SK-N-SH (cell line): ENCODE data around the gene OSTF1. TPM values are rescaled to one million over a fixed set of nuclear protein-coding genes. Genes with fewer than 3 reads are reported as not detected.

Experiments
- CTCF ChIA-PET: fragments of 300-600, 350-600 bp; formaldehyde crosslinking; extraction: SDS; loops from one replicate; lab custom pipeline; 2021; lab: Yijun Ruan, JAX
- POLR2A ChIA-PET: fragments of 350-600 bp; sonication (Branson Sonifier 250); formaldehyde crosslinking; extraction: SDS; loops from one replicate; lab custom pipeline; 2020; ENCODE audit warnings: antibody characterized with exemption, inconsistent platforms; lab: Yijun Ruan, JAX
- DNase-seq: peaks from one replicate; pipeline ENCODE4 v3.0.0; 2012
- H2AFZ ChIP-seq: fragments of 200-600 bp; sonication (generic); 2 replicates; pipeline ENCODE4 v1.8.1; 2016; ENCODE audit warnings: antibody characterized with exemption, mild to moderate bottlenecking, low read depth
- H3F3A ChIP-seq: fragments of 200-600 bp; sonication (generic); replicated peaks from 2 replicates; pipeline ENCODE3; 2016; ENCODE audit warnings: antibody characterized with exemption, mild to moderate bottlenecking; ENCODE audit not compliant: insufficient read depth
- H3K27ac ChIP-seq, 2 experiments: fragments of 200-500 bp in 1 of 2; fragments of 200-600 bp in 1 of 2; sonication (Bioruptor generic) in 1 of 2; sonication (generic), shearing (Covaris generic) in 1 of 2; 2 replicates each; pipeline versions ENCODE4 v1.5.1 to v1.6.1; 2014 to 2016; ENCODE audit warnings: low read depth in 2 of 2, inconsistent platforms in 1 of 2, low read length in 1 of 2, mild to moderate bottlenecking in 1 of 2, mixed read lengths in 1 of 2
- H3K27me3 ChIP-seq: fragments of 200-600 bp; sonication (generic), shearing (Covaris generic); 2 replicates; pipeline ENCODE4 v1.6.1; 2016; ENCODE audit warnings: mixed run types; ENCODE audit not compliant: insufficient read depth
- H3K36me3 ChIP-seq, 2 experiments: fragments of 200-500 bp in 1 of 2; fragments of 200-600 bp in 1 of 2; sonication (Bioruptor generic) in 1 of 2; sonication (generic) in 1 of 2; replicated peaks in 1 of 2; 2 replicates each; pipeline versions ENCODE3 to v1.5.1; 2014 to 2016; ENCODE audit warnings: low read length in 1 of 2, mild to moderate bottlenecking in 1 of 2; ENCODE audit not compliant: insufficient read depth in 2 of 2, control insufficient read depth in 1 of 2
- H3K4me1 ChIP-seq, 2 experiments: fragments of 200-500 bp in 1 of 2; fragments of 200-600 bp in 1 of 2; sonication (Bioruptor generic) in 1 of 2; sonication (generic), shearing (Covaris generic) in 1 of 2; 2 replicates each; pipeline versions ENCODE4 v1.5.1 to v1.6.1; 2014 to 2016; ENCODE audit warnings: low read depth in 1 of 2, low read length in 1 of 2, mixed run types in 1 of 2; ENCODE audit not compliant: insufficient read depth in 2 of 2, control insufficient read depth in 1 of 2
- H3K4me2 ChIP-seq: fragments of 200-600 bp; sonication (generic), shearing (Covaris generic); 2 replicates; pipeline ENCODE4 v1.6.1; 2017; ENCODE audit warnings: mixed run types
- H3K4me3 ChIP-seq, 2 experiments: fragments of 200-500 bp in 1 of 2; fragments of 200-600 bp in 1 of 2; sonication (Bioruptor generic) in 1 of 2; sonication (generic), shearing (Covaris generic) in 1 of 2; 2 replicates each; pipeline versions ENCODE4 v1.5.1 to v1.8.1; 2014 to 2016; ENCODE audit warnings: low read depth in 2 of 2, inconsistent platforms in 1 of 2, low read length in 1 of 2, mild to moderate bottlenecking in 1 of 2, mixed read lengths in 1 of 2, moderate library complexity in 1 of 2
- H3K79me2 ChIP-seq: fragments of 200-600 bp; sonication (generic); 2 replicates; pipeline ENCODE4 v1.8.1; 2017; ENCODE audit warnings: mild to moderate bottlenecking; ENCODE audit not compliant: insufficient read depth
- H3K9ac ChIP-seq: fragments of 200-600 bp; sonication (generic); 2 replicates; pipeline ENCODE4 v1.6.1; 2017; ENCODE audit warnings: mixed run types
- H3K9me2 ChIP-seq: fragments of 200-600 bp; sonication (generic); 2 replicates; pipeline ENCODE4 v1.6.1; 2017; ENCODE audit warnings: mixed run types
- H3K9me3 ChIP-seq: fragments of 200-600 bp; sonication (generic); 2 replicates; pipeline ENCODE4 v1.6.1; 2017; ENCODE audit warnings: mixed run types, mild to moderate bottlenecking, moderate library complexity
- H4K20me1 ChIP-seq: fragments of 200-600 bp; sonication (generic); 2 replicates; pipeline ENCODE4 v1.6.1; 2017; ENCODE audit warnings: mild to moderate bottlenecking, mixed run types; ENCODE audit not compliant: insufficient read depth
- CHD2 ChIP-seq: fragments of 150-350 bp; IDR thresholded peaks from 2 replicates; pipeline ENCODE4 v1.6.1; 2018; ENCODE audit warnings: low read length; ENCODE audit not compliant: partially characterized antibody
- CTCF ChIP-seq: fragments of 200-600 bp; sonication (generic); IDR thresholded peaks from 2 replicates; pipeline ENCODE4 v1.6.1; 2017; ENCODE audit warnings: antibody characterized with exemption, mild to moderate bottlenecking, moderate library complexity
- ELF1 ChIP-seq: IDR thresholded peaks from 2 replicates; pipeline ENCODE4 v1.4.0; 2012
- EP300 ChIP-seq, 2 experiments: IDR thresholded peaks; 2 replicates each; pipeline versions ENCODE4 v1.4.0 to v1.6.1; 2012; ENCODE audit warnings: borderline replicate concordance in 1 of 2, low read depth in 1 of 2, low read length in 1 of 2
- EZH2phosphoT487 ChIP-seq: fragments of 200-600 bp; sonication (generic); IDR thresholded peaks from 2 replicates; pipeline ENCODE4 v1.6.1; 2017; ENCODE audit warnings: low read depth, mixed run types, mild to moderate bottlenecking, antibody characterized with exemption, moderate library complexity, borderline replicate concordance
- FOSL2 ChIP-seq: IDR thresholded peaks from 2 replicates; pipeline ENCODE4 v1.4.0; 2012; ENCODE audit warnings: low read depth, mild to moderate bottlenecking, moderate library complexity, borderline replicate concordance
- GABPA ChIP-seq: IDR thresholded peaks from 2 replicates; pipeline ENCODE4 v1.4.0; 2012; ENCODE audit warnings: low read depth, mild to moderate bottlenecking
- IRF3 ChIP-seq: fragments of 150-350 bp; IDR thresholded peaks from 2 replicates; pipeline ENCODE4 v1.6.1; 2016; ENCODE audit warnings: mild to moderate bottlenecking, low read depth, low read length
- NFIC ChIP-seq: IDR thresholded peaks from 2 replicates; pipeline ENCODE4 v1.4.0; 2012; ENCODE audit warnings: borderline replicate concordance
- NRF1 ChIP-seq: IDR thresholded peaks from 2 replicates; pipeline ENCODE4 v1.6.1; 2012; ENCODE audit warnings: low read depth, mild to moderate bottlenecking, low read length
- POLR2AphosphoS5 ChIP-seq: IDR thresholded peaks from 2 replicates; pipeline ENCODE4 v1.6.1; 2012; ENCODE audit warnings: low read depth, low read length
- RAD21 ChIP-seq: IDR thresholded peaks from 2 replicates; pipeline ENCODE4 v1.6.1; 2012; ENCODE audit warnings: mild to moderate bottlenecking, low read length
- SIN3A ChIP-seq: IDR thresholded peaks from 2 replicates; pipeline ENCODE4 v1.6.1; 2012; ENCODE audit warnings: low read depth, mild to moderate bottlenecking, low read length, moderate library complexity, borderline replicate concordance
- SMC3 ChIP-seq: IDR thresholded peaks from 2 replicates; pipeline ENCODE4 v1.6.1; 2012; ENCODE audit warnings: low read depth, low read length, improper control_type of control experiment
- TCF12 ChIP-seq: IDR thresholded peaks from 2 replicates; pipeline ENCODE4 v1.4.0; 2012
- TEAD4 ChIP-seq: IDR thresholded peaks from 2 replicates; pipeline ENCODE4 v1.4.0; 2012; ENCODE audit warnings: mild to moderate bottlenecking, borderline replicate concordance; ENCODE audit not compliant: insufficient read depth
- USF1 ChIP-seq: IDR thresholded peaks from 2 replicates; pipeline ENCODE4 v1.4.0; 2012; ENCODE audit warnings: low read depth, borderline replicate concordance
- USF2 ChIP-seq: fragments of 150-350 bp; IDR thresholded peaks from 2 replicates; pipeline ENCODE4 v1.6.1; 2017; ENCODE audit warnings: antibody characterized with exemption, low read length, low read depth, borderline replicate concordance
- WGBS: methylation state at CpG from one replicate; pipeline ENCODE4 v1.1.6; 2017; ENCODE audit warnings: low lambda C conversion rate; 5-methylcytosine and 5-hydroxymethylcytosine counted together
- polyA plus RNA-seq, 3 experiments: library from polyadenylated mRNA; depleted of rRNA; stranded (reverse); fragments of >200 nt; gene quantifications; 2 replicates each; pipeline ENCODE4 v1.2.3, GENCODE V29; 2012

The OSTF1 gene
- polyA plus RNA-seq, 1 of the 3 experiments (the other 2 are of a cell fraction) = 9.5 TPM

GRCh38 chr9:75096796-75097195 is 8.5 kb downstream of the OSTF1 start (continued):
- no peak for TF ChIP-seq CTCF
- TF ChIP-seq ELF1 = no peak
- TF ChIP-seq, all 33 proteins: peak for 0

- H3K4me3 ChIP-seq = no peak overlapping the region
- peaks cover 33% of the 10 kb centered on the region; the same call in 1 of the 2 replicates for H3K79me2 ChIP-seq
- no peaks in the 10 kb centered on the region for H4K20me1 ChIP-seq
- POLR2A ChIA-PET = no interaction called here
- H3K9me2 ChIP-seq = no peaks in the 10 kb centered on the region
- no peaks in the 10 kb centered on the region for H3K27me3 ChIP-seq
- H3K36me3 ChIP-seq = peaks cover 0 to 5% of the 10 kb centered on the region in 2 experiments
- CTCF ChIA-PET = interaction anchor here (0.7 to 1.4 kb wide), 2 partner anchors 9 to 313 kb away, joined by 3 to 5 read pairs; no protein-coding TSS in a partner anchor
- no peaks in the 10 kb centered on the region for H3K9me3 ChIP-seq
- H3K27ac ChIP-seq = no peak overlapping the region
- no peak for TF ChIP-seq RAD21
- no peak for TF ChIP-seq USF2
- DNase-seq = no peak
- no peak overlapping the region for H3K9ac ChIP-seq
- peaks cover 0 to 11% of the 10 kb centered on the region in 2 experiments; a peak in 2 of 4 replicates for H3K4me1 ChIP-seq
- 25% methylated on average over 9 of the region's 9 CpGs for WGBS
- H3F3A ChIP-seq = no peaks in the 10 kb centered on the region
- H2AFZ ChIP-seq = 0 out of 2 replicates have a peak overlapping the region, but pooled peaks have one; percentile 21
- peak overlapping the region; percentile 61 for H3K4me2 ChIP-seq
Observed at GRCh38 chr9:75101004-75101588, 12.8 kb downstream of the OSTF1 start.

- Histone ChIP-seq H3K4me1 (0 out of 4 replicates have a peak, but pooled peaks cover 0 to under 1% of the 10 kb centered on the region in 2 experiments), H3K9me2 (no peaks in the 10 kb centered on the region), H3K9ac (no peak overlapping the region), H3F3A (peaks cover 2% of the 10 kb centered on the region), H2AFZ (no peak overlapping the region), H3K4me3 (no peak overlapping the region), H3K4me2 (no peak overlapping the region), H3K27ac (no peak overlapping the region), H3K79me2 (peaks cover 38% of the 10 kb centered on the region), H3K36me3 (peaks cover 0 to 5% of the 10 kb centered on the region in 2 experiments), H3K9me3 (no peaks in the 10 kb centered on the region), H3K27me3 (no peaks in the 10 kb centered on the region), H4K20me1 (no peaks in the 10 kb centered on the region)
- POLR2A ChIA-PET = no interaction called here
- no peak for TF ChIP-seq NRF1
- no peak for TF ChIP-seq FOSL2
- TF ChIP-seq IRF3 = no peak
- no peak for TF ChIP-seq SIN3A
- TF ChIP-seq SMC3 = no peak
- TF ChIP-seq GABPA = no peak
- no peak for TF ChIP-seq EZH2phosphoT487
- TF ChIP-seq USF1 = no peak
- no peak for TF ChIP-seq CHD2
- TF ChIP-seq TEAD4 = no peak
- TF ChIP-seq USF2 = no peak
- no peak for TF ChIP-seq TCF12
- no peak for TF ChIP-seq EP300 (IDR thresholded peaks at IDR 0.05; ENCODE audit: borderline replicate concordance in 1 of 2, low read depth in 1 of 2, low read length in 1 of 2)
- TF ChIP-seq POLR2AphosphoS5 = no peak
- no peak for TF ChIP-seq NFIC
- no peak for TF ChIP-seq RAD21
- WGBS = 59% methylated on average over 7 of the region's 7 CpGs
- CTCF ChIA-PET = no interaction called here
- DNase-seq = no peak
Observed at GRCh38 chr9:75102177-75102790, 14.0 kb downstream of the OSTF1 start.
